HFF-Myc (cell line): ENCODE results near the gene MTTP.

ENCODE experiments used
- DNase-seq: peaks from one replicate; pipeline ENCODE4 v3.0.0-alpha.2; 2011; ENCODE audit warnings: low read depth; ENCODE audit errors: extremely low read depth
- H3K4me3 ChIP-seq: replicated peaks from 2 replicates; pipeline ENCODE4 v1.5.1; 2011; ENCODE audit warnings: low read depth, mild to moderate bottlenecking, control low read depth, low read length
- CTCF ChIP-seq: IDR thresholded peaks from 2 replicates; pipeline ENCODE4 v1.5.1; 2012; ENCODE audit warnings: mild to moderate bottlenecking, low read depth, low read length, control low read depth; ENCODE audit errors: missing control alignments

MTTP gene

GRCh38 chr4:99670409-99671073 lies 95.9 kb downstream of the MTTP start:
- no peak for TF ChIP-seq CTCF
- no peak overlapping the region for H3K4me3 ChIP-seq
- DNase-seq = no peak
